SIG-M5 treated with dmso at 0.1 percent for 504 hours (cell line): ENCODE data around the gene ARPP19.
A peak's percentile ranks its signal among the peaks of the same experiment; 100 is the strongest.
"Not testable (repeated sequence)": the region's sequence is repeated elsewhere in the genome, so short reads cannot be mapped to it uniquely, and the experiment has no call there.

Experiments used
- DNase-seq: peaks from one replicate; lab custom pipeline; 2025; ENCODE audit not compliant: unreplicated experiment; lab: John Stamatoyannopoulos, UW

The ARPP19 gene, protein sequence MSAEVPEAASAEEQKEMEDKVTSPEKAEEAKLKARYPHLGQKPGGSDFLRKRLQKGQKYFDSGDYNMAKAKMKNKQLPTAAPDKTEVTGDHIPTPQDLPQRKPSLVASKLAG

DNA sequence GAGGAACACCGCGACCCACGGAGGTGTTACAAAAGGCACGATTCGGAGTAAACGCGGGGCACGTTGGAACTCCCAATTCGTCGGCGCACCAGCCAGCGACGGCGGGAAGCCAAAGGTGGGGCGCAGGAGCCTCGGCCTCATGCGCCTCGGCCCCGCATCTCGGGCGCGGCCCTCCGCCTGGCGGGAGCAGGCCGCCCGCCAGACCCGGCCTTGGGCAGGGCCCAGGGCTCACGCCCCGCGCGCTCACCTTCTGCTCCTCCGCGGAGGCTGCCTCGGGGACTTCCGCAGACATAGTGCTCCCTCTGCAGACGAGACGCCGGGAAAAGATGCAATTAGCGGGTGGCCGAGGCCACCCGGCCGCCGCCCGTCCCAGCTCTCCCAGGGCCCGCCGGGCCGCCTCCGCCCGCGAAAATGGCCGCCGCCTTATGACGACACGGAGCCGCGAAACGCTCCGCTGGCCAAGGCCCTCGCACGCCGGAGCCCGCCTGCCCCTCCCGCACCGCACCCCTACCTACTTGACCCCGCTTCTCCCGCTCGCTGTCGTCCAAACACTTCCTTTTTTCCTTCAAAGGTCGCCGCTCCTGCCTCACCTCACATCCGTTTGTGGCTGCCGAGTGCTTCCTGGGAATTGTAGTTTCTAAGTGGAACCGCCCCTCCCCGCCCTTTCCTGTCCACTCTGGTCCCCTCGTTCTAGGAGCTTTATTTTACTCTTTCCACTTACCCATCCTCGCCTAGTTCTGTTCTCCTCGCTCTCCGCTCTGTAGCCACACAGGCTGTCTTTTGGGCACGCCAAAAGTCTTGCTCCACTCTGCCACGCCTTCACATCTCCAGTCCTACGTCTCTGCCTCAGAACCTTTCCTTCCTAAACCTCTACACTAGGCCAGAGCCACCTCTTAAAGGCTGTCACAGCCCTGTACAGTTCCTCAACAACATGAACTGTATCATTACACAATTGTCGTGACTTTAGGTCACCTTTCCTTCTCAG lies at the start of gene ARPP19:
Gene ARPP19, minus strand, starts transcription at position 430 of the 985 bp plus-strand sequence. Its CDS starts 138 bp downstream, at position 292.
- peak; percentile 94 for DNase-seq

DNA sequence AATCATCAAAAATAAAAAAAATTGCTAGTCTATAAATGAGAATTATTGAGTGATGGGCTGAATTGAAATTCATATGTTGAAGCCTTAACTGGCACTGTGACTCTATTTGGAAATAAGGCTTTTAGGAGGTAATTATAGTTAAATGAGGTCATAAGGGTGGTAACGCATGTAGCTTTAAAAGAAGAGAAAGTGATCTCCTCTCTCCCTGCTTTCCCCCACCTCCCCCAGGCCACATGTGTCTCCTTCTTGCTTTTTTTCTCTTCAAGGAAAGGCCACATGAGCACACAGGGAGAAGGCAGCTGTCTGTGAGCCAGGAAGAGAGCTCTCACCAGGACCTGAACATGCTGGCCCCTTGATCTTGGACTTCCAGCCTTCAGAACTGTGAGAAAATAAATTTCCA lies 48.2 kb upstream of the ARPP19 start:
- no peak for DNase-seq

DNA sequence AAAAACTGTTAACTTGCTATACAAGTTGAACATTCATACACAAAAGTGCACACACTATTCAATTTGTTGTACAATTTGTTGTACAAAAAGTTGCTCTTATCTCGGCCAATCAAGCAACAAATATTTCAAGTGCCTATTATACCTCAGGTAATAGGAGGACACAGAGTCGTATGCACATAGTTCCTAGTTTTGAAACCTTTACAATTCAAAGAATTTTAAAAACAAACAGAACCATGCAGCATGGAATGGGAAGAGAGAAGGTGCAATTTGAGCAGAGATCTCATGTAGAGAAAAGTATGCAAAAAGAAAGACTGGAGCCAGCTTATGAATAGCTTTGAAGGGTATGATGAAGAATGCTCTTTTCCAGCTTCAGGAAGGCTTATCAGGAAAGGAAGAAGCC lies 46.5 kb upstream of the ARPP19 start:
- peak; percentile 9 for DNase-seq

DNA sequence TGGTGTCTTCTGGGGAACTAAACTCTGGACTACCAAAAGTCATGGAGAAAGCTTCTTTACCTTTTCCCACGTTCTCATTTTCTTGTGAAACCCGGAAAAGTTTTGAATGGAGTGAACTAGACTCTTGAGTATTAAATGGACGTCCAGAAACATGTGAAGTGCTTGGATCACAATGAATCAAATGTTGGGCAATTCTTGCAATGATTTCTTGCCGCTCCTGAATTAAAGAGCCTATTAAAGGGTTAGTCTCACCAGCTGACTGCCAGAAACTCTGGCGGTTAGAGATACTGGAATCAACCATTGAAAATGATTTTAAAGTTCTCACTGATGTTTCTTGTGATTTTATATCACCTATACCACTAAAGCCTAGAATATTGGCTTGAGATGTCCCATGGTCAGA lies 40.8 kb upstream of the ARPP19 start:
- no peak for DNase-seq

DNA sequence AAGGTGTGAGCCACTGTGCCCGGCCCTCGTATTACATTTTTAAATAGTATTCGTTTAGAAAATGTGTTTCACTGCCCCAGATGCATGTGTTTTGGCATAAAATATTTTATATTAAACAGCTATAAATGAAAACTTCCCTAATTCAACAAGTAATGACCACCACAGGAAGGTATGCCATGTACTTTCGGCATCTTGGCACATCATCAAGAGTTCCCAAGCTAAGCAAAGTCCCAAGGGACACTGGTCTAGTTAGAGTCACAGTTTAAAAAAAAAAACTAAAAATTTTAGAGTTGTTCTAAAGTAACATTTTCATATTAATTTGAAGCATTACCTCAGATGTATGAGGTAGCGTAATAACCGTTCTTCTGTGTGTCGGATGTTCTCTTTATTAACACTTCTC lies 15.6 kb upstream of the ARPP19 start:
- no peak for DNase-seq

DNA sequence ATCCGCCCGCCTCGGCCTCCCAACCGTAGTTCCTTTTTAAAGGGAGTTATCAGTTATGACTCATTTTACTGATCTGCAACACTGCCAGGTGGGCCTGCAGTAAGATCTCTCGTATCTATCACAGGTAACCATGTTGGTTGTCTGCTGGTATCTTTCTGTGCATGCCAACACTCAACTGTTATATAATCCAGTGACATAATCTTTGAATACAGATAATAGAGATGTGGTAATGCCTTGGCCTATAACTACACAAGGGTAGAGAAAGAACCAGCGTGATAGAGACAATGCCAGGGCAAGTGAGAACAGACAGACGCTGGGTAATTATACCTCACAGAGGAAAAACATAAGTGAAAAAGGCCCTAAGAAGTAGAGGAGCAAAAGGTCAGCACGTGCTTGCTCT lies 11.0 kb upstream of the ARPP19 start:
- DNase-seq, result no peak

DNA sequence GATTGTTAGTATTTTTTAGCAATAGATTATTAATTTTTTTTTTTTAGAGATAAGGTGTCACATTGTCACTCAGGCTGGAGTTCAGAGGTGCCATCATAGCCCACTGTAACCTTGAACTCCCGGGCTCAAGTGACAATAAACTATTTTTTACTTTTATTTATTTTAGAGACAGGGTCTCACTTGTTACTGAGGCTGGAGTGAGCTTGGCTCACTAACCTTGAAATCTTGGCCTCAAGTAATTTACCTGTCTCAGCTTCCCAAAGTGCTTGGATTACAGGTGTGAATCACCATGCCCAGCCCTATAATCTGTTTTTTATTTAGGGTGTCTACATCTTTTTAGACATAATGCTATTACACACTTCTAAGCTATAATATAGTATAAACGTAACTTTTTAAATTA lies 7.9 kb upstream of the ARPP19 start:
- no peak for DNase-seq

DNA sequence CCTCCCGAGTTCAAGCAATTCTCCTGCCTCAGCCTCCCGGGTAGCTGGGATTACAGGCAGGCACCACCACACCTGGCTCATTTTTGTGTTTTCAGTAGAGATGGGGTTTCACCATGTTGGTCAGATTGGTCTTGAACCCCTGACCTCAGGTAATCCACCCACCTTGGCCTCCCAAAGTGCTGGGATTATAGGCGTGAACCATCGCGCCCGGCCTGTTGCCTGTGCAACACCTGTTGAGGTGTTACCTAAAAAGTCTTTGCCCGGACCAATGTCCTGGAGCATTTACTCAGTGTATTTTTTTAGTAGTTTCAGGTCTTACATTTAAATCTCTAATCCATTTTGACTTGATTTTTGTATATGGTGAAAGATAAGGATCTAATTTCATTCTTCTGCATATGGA lies 6.7 kb upstream of the ARPP19 start:
- DNase-seq, result not testable (repeated sequence)

DNA sequence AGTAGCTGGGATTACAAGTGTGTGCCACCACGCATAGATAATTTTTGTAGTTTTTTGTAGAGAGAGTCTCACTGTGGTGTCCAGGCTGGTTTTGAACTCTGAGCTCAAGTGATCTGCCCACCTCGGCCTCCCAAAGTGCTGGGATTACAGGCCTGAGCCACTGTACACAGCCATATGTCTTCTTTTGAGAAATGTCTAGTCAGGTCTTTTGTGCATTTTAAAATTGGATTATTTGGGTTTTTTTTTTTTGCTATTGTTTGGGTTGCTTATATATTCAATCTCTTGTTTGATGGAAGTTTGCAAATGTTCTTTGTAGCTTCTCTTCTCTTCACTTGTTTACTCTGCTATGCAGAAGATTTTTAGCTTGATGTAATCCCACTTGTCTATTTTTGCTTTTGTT lies 6.2 kb upstream of the ARPP19 start:
- no peak for DNase-seq

DNA sequence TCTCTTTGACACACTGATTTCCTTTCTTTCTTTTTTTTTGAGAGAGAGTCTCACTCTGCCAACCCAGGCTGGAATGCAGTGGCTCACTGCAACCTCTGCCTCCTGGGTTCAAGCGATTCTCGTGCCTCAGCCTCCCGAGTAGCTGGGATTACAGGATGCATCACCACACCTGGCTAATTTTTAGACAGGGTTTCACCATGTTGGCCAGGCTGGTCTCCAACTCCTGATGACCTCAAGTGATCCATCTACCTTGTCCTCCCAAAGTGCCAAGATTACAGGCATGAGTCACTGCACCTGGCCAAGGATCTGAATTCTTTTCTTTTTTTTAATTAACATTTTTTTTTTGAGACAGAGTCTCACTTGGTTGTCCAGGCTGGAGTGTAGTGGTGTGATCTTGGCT lies 5.8 kb upstream of the ARPP19 start:
- not testable (repeated sequence) for DNase-seq

DNA sequence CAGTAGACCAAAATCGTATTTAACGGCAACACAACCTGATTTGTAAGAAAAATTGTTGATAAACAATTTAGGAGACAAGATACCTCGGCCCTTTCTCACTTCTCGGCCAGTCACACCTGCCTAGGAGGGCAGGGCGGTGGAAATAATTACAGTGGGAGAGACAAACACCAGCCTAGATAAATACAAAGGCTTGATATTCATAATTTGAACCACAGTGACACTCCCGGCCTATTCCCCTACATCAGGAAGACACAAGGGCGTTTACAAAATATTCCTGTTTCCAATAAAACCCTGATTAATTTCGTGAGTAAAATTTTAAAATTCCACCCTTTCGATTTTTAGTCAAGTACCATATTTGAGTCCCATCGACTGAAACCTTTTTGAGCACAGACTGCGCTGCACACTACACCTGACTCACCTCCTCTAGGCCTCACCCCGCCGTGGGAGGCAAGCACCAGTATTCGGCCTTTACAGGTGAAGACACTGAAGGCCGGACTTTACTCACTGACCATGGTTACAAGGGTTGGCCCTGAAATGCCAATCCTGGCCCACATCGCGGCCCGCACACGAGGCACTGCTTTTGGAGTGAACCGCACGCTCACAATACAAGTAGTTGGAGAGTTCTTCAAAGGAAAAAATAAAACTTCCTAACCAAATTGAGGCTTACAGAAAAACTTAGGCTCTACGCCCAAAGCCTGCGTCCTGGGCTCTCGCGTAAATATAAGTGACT lies 794 bp downstream of the ARPP19 start:
- DNase-seq, result no peak

DNA sequence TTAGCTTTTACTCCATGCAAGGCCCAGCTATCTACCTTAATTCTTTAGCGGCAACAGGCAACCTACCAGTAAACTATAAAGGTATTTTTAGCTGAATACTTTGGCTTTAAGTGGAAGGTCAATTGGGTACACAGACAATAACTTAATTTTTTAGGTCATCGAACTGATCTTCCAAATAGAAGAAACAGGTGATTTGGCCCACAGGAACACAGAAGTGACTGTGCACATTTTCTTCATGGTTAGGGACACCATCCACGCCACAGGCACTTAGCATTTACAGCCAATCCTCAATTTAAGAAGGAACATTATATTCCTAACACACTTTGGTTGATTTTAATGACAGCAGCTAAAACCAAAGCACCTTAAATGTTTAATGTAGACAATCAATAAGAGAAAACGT lies 1.9 kb downstream of the ARPP19 start:
- no peak for DNase-seq

DNA sequence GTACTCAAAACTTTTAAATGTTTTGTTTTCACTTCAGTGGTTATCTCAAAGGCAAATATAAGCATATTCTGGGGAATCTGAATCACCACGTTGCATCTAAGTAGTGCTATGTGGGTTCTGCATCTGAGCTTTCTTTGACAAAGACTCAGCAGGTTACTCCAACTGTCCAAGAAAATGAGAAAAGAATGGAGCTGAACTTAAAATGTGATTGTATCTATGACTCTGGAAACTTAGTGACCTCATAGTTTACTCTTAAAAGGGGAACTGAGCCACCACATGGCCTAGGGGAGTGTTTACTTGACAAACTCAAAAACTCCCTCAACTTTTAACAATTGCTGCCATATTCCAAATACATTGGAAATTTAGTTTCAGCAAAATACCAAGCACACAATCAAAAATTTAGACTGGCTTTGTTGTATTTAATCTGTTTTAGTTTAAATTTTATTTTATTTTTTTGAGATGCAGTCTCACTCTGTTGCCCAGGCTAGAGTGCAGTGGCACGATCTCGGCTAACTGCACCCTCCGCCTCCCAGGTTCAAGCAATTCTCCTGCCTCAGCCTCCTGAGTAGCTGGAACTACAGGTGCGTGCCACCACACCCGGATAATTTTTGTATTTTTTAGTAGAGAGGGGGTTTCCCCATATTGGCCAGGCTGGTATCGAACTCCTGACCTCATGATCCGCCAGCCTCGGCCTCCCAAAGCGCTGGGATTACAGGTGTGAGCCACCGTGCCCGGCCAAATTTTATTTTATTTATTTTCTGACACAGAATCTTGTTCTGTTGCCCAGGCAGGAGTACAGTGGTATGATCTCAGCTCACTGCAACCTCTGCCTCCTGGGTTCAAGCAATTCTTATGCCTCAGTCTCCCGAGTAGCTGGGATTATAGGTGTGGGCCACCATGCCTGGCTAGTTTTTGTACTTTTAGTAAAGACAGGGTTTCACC lies 3.1 kb downstream of the ARPP19 start:
- peak; percentile 55 for DNase-seq

DNA sequence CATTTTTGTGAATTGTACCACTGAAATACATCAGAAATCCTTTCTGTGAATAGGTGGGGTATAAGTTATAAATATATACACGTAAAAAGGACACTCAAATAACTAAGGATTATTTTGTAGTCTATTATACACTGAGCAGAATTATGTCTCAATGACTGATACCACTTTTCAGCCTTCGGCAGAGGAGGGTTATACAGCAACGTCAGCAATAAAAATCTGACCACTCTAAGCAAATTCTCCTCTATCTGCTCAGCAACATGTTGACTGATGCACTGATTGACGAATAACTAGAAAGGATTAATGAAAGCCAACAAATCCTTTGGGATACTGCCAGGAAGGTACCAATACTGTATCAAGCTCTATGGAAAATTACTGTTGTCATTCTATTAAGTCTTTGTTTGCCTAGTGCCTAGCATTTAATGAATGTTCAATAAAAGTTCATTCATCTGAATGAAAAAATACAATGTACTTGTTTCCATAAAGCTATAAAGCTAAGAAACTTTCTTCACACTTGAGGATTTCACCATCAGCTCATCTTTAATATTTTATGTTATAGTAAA lies 5.2 kb downstream of the ARPP19 start:
- no peak for DNase-seq

DNA sequence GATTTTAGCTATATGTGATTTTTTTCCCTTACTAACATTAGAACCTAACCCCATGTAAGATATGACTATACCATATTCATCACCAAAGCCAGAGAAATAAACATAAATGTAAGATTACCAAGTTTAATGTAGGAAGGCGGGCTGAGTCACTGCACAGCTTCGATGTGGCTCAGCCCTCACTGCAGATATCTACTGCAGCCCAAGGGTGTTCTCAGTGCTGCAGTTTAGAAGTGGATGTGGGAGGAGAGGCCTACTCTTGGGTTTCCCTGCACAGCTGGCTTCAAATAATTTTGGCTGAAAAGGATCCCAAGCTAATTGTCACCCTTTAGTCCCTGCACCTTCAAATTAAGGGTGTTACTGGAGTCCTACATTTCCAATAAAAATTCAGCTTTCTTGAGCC lies 9.3 kb downstream of the ARPP19 start:
- no peak for DNase-seq

DNA sequence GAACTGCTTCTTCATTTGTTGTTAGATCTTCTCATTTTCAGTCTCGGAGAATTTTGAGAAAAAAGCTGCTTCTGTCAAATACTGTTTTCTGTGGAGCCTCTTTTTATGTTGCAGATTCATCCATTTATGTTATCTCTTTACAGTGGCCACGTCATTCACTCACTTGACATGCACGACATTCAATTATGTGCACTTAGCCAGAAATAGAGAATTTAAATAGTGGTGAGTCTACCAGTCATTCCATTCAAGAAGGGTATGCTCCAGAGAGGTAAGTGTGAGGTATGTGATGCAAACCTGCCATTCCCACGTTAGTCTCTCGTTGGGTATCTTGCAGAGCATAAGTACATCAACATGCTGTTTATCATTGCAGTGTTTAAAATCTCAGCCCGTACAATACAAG lies 9.8 kb downstream of the ARPP19 start:
- no peak for DNase-seq

DNA sequence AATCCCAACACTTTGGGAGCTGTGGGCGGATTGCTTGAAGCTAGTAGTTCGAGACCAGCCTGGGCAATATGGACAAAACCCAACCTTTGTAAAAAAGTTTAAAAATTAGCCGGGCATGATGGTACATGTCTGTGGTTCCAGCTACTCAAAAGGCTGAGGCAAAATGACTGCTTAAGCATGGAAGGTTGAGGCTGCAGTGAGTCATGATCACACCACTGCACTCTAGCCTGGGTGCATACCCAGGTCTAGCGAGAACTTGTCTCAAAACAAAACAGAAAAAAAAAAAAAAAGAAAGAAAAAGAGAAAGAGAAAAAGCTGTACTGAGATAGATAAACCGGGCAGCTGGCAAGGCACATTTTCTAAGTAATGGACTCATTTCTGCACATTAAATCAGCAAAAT lies 10.6 kb downstream of the ARPP19 start:
- no peak for DNase-seq

DNA sequence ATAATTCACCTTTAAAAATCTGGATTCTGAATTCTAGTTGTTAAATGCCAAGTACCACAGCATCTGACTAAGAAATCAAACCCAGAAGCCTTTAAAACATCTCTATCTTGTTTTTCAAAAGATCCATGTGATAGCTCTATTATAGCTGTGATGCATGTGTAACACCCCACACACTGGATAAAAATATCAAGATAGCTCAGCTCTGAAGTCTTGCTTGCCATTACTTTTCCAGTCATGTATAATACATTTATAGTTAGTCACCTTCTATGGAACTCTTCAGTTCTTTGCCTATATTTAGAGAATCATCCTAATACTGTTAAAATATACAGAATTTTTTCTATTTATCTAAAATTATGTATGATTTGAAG lies 11.6 kb downstream of the ARPP19 start:
- no peak for DNase-seq

DNA sequence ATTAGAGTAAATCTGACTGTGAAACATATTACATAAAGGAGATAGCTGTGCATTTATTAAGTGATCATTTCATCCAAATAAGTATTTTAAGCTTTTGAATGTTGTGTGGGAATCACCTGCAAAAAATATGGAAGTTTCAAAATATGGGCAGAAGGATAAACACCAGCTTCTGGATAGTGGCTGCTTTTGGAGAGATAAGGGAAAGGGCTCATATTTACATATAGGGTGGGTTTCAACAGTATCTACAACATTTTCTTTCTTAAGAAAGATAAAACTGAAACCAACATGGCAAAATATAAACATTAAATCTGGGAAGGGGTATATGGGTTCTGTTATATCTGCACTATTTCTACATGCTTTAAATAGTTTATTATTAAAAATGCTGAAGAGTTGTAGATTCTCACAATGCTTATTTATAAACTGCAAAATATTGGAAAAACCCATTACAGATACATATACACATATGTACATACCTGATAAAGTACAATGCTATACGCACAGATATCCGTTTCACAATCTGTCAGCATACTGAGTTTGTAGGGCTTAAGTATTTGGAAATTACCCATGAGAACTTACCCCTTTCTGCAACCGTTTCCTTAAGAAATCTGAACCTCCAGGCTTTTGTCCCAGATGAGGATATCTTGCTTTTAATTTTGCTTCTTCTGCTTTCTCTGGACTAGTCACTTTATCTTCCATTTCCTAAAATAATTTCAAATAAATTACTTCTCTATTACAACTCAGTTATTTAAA lies 12.1 kb downstream of the ARPP19 start:
- DNase-seq, result no peak

DNA sequence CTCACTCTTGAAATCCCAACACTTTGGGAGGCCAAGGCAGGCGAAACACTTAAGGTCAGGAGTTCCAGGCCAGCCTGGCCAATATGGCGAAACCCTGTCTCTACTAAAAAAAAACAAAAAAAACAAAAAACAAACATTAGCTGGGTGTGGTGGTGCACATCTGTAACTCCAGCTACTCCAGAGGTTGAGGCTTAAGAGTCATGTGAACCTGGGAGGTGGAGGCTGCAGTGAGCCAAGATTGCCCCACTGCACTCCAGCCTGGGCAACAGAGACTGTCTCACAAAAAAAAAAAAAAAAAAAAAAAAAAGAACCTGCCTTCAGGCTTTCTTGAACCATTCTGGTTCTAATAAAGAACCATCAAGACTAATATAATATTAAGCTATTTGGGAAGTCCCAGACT lies 16.5 kb downstream of the ARPP19 start:
- no peak for DNase-seq
